T1000 (cell line): ENCODE results near the gene SLC30A4.
"Not testable (repeated sequence)": the region's sequence is repeated elsewhere in the genome, so short reads cannot be mapped to it uniquely, and the experiment has no call there.

ENCODE experiments used
- DNase-seq: peaks from one replicate; lab custom pipeline; 2025; ENCODE audit warnings: mixed read lengths; lab: John Stamatoyannopoulos, UW

The SLC30A4 gene

GRCh38 chr15:45522328-45523165, at the start of gene SLC30A4:
Gene SLC30A4, minus strand, starts transcription at chr15:45522755. Its CDS starts 401 bp downstream, at chr15:45522354.
- DNase-seq: peak; percentile 23

- no peak for DNase-seq
These were observed 33.5 kb upstream of the SLC30A4 start for GRCh38 chr15:45555934-45556608.

GRCh38 chr15:45551676-45552075, 29.1 kb upstream of the SLC30A4 start:
- no peak for DNase-seq

GRCh38 chr15:45550436-45550835, 27.9 kb upstream of the SLC30A4 start:
- DNase-seq: no peak

GRCh38 chr15:45549541-45550220, 27.1 kb upstream of the SLC30A4 start:
- DNase-seq: peak; percentile 34

GRCh38 chr15:45548753-45549520, 26.4 kb upstream of the SLC30A4 start:
- no peak for DNase-seq

GRCh38 chr15:45546789-45547188, 24.2 kb upstream of the SLC30A4 start:
- no peak for DNase-seq

- DNase-seq: no peak
These were observed 21.9 kb upstream of the SLC30A4 start for GRCh38 chr15:45544266-45545023.

GRCh38 chr15:45543051-45543450, 20.5 kb upstream of the SLC30A4 start:
- DNase-seq: no peak

GRCh38 chr15:45540531-45540930, 18.0 kb upstream of the SLC30A4 start:
- DNase-seq: no peak

GRCh38 chr15:45539680-45540079, 17.1 kb upstream of the SLC30A4 start:
- DNase-seq: no peak

GRCh38 chr15:45536934-45537333, 14.4 kb upstream of the SLC30A4 start:
- no peak for DNase-seq

- no peak for DNase-seq
These were observed 13.0 kb upstream of the SLC30A4 start for GRCh38 chr15:45535486-45536042.

GRCh38 chr15:45534821-45535220, 12.3 kb upstream of the SLC30A4 start:
- DNase-seq: no peak

GRCh38 chr15:45532892-45533291, 10.3 kb upstream of the SLC30A4 start:
- DNase-seq: not testable (repeated sequence)

GRCh38 chr15:45529613-45530012, 7.1 kb upstream of the SLC30A4 start:
- no peak for DNase-seq

GRCh38 chr15:45527086-45527485, 4.5 kb upstream of the SLC30A4 start:
- no peak for DNase-seq

- no peak for DNase-seq
These were observed 558 bp upstream of the SLC30A4 start for GRCh38 chr15:45523166-45523460.

GRCh38 chr15:45521596-45522327, 793 bp downstream of the SLC30A4 start:
- DNase-seq: no peak

GRCh38 chr15:45510758-45511280, 11.7 kb downstream of the SLC30A4 start:
- DNase-seq: no peak
